Measurements from ENCODE around the gene DYRK2.

The DYRK2 gene

DNA sequence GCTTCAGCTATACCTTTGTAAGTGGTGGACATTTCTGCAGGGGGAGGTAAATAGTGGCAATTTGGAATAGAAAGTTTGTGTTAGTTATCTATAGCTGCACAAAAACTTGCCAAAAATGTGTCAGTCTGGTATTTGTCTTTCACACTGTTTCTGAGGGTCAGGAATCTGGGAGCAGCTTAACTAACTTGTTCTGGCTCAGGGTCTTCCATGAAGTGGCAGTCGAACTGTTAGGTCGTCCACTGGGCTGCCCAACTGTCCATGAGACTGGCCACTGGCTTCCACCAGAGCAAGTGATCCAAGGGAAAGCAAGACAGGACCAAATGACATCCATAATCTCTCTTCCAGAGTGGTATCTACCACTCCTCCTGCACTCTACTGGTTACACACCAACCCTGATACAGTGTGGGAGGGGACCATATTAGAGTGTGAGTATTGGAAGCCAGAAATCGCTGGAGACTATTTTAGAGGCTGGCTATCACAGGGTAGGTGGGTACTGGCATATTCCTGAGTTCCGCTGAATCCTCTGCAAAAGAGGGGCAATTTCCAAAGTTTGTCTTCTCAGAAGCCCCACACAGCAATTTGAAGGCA lies 60.9 kb downstream of the DYRK2 start:
- no peak for FAIRE-seq

DNA sequence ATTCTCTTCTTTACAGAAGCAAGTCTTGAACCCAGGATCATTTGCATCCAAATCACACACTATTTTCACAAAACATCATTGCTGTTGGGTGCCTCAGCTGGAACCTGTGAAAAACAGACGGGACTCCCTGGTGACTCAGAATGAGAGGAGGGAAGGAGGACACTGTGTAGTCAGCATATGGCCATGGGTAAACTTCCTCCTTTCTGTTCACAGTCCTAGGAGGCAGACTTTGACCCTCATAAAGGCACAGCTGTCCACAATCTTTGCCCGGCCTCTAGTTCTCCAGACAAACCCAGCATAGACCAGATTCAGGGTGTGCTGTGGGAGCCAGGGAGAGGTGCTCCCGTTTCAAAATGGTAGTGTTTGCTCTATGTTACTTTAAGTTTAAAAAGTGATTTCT lies 62.0 kb downstream of the DYRK2 start:
- FAIRE-seq = no peak

DNA sequence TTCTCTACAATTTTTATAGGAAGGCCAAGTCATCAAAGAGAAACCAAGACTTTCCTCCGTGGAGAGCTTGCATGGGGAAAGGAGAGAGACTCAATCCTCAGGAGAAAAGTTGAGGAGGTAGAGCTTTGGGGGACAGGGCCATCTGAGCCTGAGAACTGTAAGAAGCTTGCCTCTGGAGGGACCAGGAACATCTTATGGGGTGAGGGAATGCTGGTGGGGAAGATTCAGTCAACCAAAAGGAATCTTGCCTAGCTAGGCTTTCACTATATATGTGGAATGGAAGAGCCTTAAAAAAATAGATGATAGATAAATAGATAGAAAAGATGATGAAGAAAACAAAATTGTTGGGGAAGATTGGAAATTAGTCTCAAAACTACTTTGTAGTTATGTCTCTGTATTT lies 63.5 kb downstream of the DYRK2 start:
- FAIRE-seq = no peak

DNA sequence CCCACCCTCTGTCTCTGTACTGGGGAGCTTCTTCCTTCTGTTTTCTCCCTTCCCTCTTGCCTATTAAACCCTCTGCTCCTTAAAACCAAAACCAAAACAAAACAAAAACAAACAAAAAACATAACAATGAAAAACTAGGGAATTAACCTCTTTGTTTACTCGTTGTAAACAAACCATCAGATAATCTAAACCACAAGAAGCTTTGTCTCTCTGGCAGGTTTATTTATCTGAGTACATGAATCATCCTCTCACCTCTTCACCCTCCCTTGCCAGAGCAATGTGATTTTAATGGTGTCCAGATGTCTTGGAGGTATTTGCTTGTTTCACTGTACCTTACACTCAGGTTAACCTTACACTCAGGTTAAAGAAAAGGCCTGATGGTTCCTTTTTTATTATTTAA lies 66.1 kb downstream of the DYRK2 start:
- FAIRE-seq = no peak
